ENCODE data around the gene CDKN2C. TPM values are rescaled to one million over a fixed set of nuclear protein-coding genes. Genes with fewer than 3 reads are reported as not detected.

Gene CDKN2C
- total RNA-seq, 3 donors from 2014 or later = 27.1 to 40.0 (median 31.1) TPM

- intact Hi-C loops (cut with DNase I; ENCODE audit: low total_unique reads) = no loop called here
- Histone ChIP-seq H3K4me3 (peak overlapping the region; percentile 71 to 91 (median 76)), H3K9me3 (no peaks in the 10 kb centered on the region), H3K36me3 (no peaks in the 10 kb centered on the region), H3K4me1 (no peaks in the 10 kb centered on the region), H3K27me3 (no peaks in the 10 kb centered on the region), H3K27ac (peak overlapping the region; percentile 89)
- no peak for DNase-seq (ENCODE audit: low spot score in 2 of 2)
- peak in 1 of 3 donors; percentile 27 for TF ChIP-seq POLR2AphosphoS5 (IDR thresholded peaks at IDR 0.05)
- no peak for TF ChIP-seq CTCF (IDR thresholded peaks at IDR 0.05)
Measured at GRCh38 chr1:50978144-50978851, 8.3 kb downstream of the CDKN2C start.

GRCh38 chr1:50978852-50979781 lies 9.1 kb downstream of the CDKN2C start:
- intact Hi-C loops (cut with DNase I; ENCODE audit: low total_unique reads) = no loop called here
- H3K4me3 ChIP-seq = peak overlapping the region; percentile 71 to 91 (median 76)
- H3K4me1 ChIP-seq = no peaks in the 10 kb centered on the region
- no peaks in the 10 kb centered on the region for H3K36me3 ChIP-seq
- H3K9me3 ChIP-seq = no peaks in the 10 kb centered on the region
- TF ChIP-seq POLR2AphosphoS5 (IDR thresholded peaks at IDR 0.05) (no peak), CTCF (IDR thresholded peaks at IDR 0.05) (no peak), POLR2A (IDR thresholded peaks at IDR 0.05) (no peak)
- H3K27ac ChIP-seq = peak overlapping the region; percentile 89
- H3K27me3 ChIP-seq = no peaks in the 10 kb centered on the region
- no peak for DNase-seq (ENCODE audit: low spot score in 2 of 2)

GRCh38 chr1:50979937-50980336 lies 9.9 kb downstream of the CDKN2C start:
- no peaks in the 10 kb centered on the region for H3K4me1 ChIP-seq
- no peaks in the 10 kb centered on the region for H3K36me3 ChIP-seq
- TF ChIP-seq POLR2A (IDR thresholded peaks at IDR 0.05) (no peak), CTCF (IDR thresholded peaks at IDR 0.05) (no peak), POLR2AphosphoS5 (IDR thresholded peaks at IDR 0.05) (no peak)
- no peaks in the 10 kb centered on the region for H3K9me3 ChIP-seq
- H3K27me3 ChIP-seq = no peaks in the 10 kb centered on the region
- H3K27ac ChIP-seq = peak overlapping the region; percentile 19 to 89
- H3K4me3 ChIP-seq = peak overlapping the region in 1 of 3 donors; percentile 76
- DNase-seq (ENCODE audit: low spot score in 2 of 2) = no peak
- intact Hi-C loops (cut with DNase I; ENCODE audit: low total_unique reads) = no loop called here

- DNase-seq (ENCODE audit: low spot score in 2 of 2) = no peak
- H3K4me3 ChIP-seq = no peak overlapping the region
- H3K36me3 ChIP-seq = no peaks in the 10 kb centered on the region
- H3K27me3 ChIP-seq = no peaks in the 10 kb centered on the region
- TF ChIP-seq POLR2AphosphoS5 (IDR thresholded peaks at IDR 0.05) (no peak), POLR2A (IDR thresholded peaks at IDR 0.05) (no peak), CTCF (IDR thresholded peaks at IDR 0.05) (no peak)
- peak overlapping the region; percentile 19 for H3K27ac ChIP-seq
- no peaks in the 10 kb centered on the region for H3K4me1 ChIP-seq
- intact Hi-C loops (cut with DNase I; ENCODE audit: low total_unique reads) = no loop called here
- no peaks in the 10 kb centered on the region for H3K9me3 ChIP-seq
Measured at GRCh38 chr1:50980505-50980904, 10.5 kb downstream of the CDKN2C start.

- Histone ChIP-seq H3K27me3 (no peaks in the 10 kb centered on the region), H3K4me1 (no peaks in the 10 kb centered on the region), H3K4me3 (peak overlapping the region in 2 of 3 donors; percentile 1 to 6), H3K27ac (peak overlapping the region; percentile 2 to 26), H3K36me3 (no peaks in the 10 kb centered on the region), H3K9me3 (no peaks in the 10 kb centered on the region)
- no peak for DNase-seq (ENCODE audit: low spot score in 2 of 2)
- TF ChIP-seq CTCF (IDR thresholded peaks at IDR 0.05) (no peak), POLR2AphosphoS5 (IDR thresholded peaks at IDR 0.05) (no peak), POLR2A (IDR thresholded peaks at IDR 0.05) (no peak)
- intact Hi-C loops (cut with DNase I; ENCODE audit: low total_unique reads) = no loop called here
Measured at GRCh38 chr1:50981741-50982140, 11.7 kb downstream of the CDKN2C start.

Measured in breast epithelium (tissue), 4 donors.